HepG2 (cell line): ENCODE data around the gene GNAT2. TPM values are rescaled to one million over a fixed set of nuclear protein-coding genes. Genes with fewer than 3 reads are reported as not detected.

ENCODE experiments used
- EP300 ChIP-seq, 3 experiments: sonication (generic) in 1 of 3; formaldehyde crosslinking in 1 of 3; IDR thresholded peaks; 2 replicates each; pipeline versions ENCODE4 v1.5.1 to v1.6.1; 2011 to 2020; ENCODE audit warnings: low read depth in 2 of 3, low read length in 2 of 3, borderline replicate concordance in 1 of 3, improper control_type of control experiment in 1 of 3, mild to moderate bottlenecking in 1 of 3, missing genetic modification reagents in 1 of 3, moderate library complexity in 1 of 3
- FOXJ3 ChIP-seq: sonication (generic); formaldehyde crosslinking; IDR thresholded peaks from 2 replicates; pipeline ENCODE4 v1.4.0; 2020; ENCODE audit warnings: missing genetic modification reagents, mild to moderate bottlenecking, borderline replicate concordance
- HMG20A ChIP-seq: IDR thresholded peaks from 2 replicates; pipeline ENCODE4 v1.6.1; 2016; ENCODE audit warnings: borderline replicate concordance
- KDM3A ChIP-seq: IDR thresholded peaks from 2 replicates; pipeline ENCODE4 v1.6.1; 2018; ENCODE audit warnings: low read depth, missing compliant biosample characterization
- KDM6A ChIP-seq: IDR thresholded peaks from 2 replicates; pipeline ENCODE4 v1.6.1; 2016; ENCODE audit warnings: low read depth
- KLF16 ChIP-seq, 2 experiments: sonication (generic) in 1 of 2; formaldehyde crosslinking in 1 of 2; IDR thresholded peaks; 2 replicates each; pipeline versions ENCODE4 v1.6.1 to v1.8.0; 2016 to 2023; ENCODE audit warnings: missing genetic modification reagents in 2 of 2, missing compliant biosample characterization in 1 of 2
- KLF6 ChIP-seq: IDR thresholded peaks from 2 replicates; pipeline ENCODE4 v1.8.0; 2016; ENCODE audit warnings: missing biosample characterization, missing genetic modification reagents
- MLLT10 ChIP-seq: sonication (generic); formaldehyde crosslinking; IDR thresholded peaks from 2 replicates; pipeline ENCODE4 v1.4.0; 2020; ENCODE audit warnings: missing genetic modification reagents
- NR2F6 ChIP-seq, 2 experiments: IDR thresholded peaks; 2 replicates each; pipeline ENCODE4 v1.6.1; 2016; ENCODE audit warnings: antibody characterized with exemption in 1 of 2, mild to moderate bottlenecking in 1 of 2
- PTBP1 ChIP-seq: fragments of 200-400 bp; formaldehyde crosslinking; IDR thresholded peaks from 2 replicates; pipeline ENCODE4 v1.6.1; 2018; ENCODE audit warnings: low read length, low read depth; ENCODE audit not compliant: poor library complexity, severe bottlenecking
- RAD21 ChIP-seq: fragments of 450-650 bp; formaldehyde crosslinking; IDR thresholded peaks from 2 replicates; pipeline ENCODE4 v1.5.0; 2020; ENCODE audit warnings: mild to moderate bottlenecking
- ZNF101 ChIP-seq: sonication (generic); formaldehyde crosslinking; IDR thresholded peaks from 2 replicates; pipeline ENCODE4 v1.4.0; 2020; ENCODE audit warnings: mild to moderate bottlenecking, low read depth, missing genetic modification reagents, borderline replicate concordance
- ZNF34 ChIP-seq: sonication (generic); formaldehyde crosslinking; IDR thresholded peaks from 2 replicates; pipeline ENCODE4 v1.4.0; 2020; ENCODE audit warnings: mild to moderate bottlenecking, missing genetic modification reagents, borderline replicate concordance
- polyA plus RNA-seq, 8 experiments: library from polyadenylated mRNA; depleted of rRNA in 3 of 8; stranded (reverse) in 7 of 8; unstranded in 1 of 8; fragments of >200 nt; fragmentation: Illumina TruSeq in 4 of 8; extraction: Trizol in 4 of 8; gene quantifications; 2 replicates each; pipeline versions ENCODE4 v1.2.1 to v1.2.3, GENCODE V29; 2011 to 2016; ENCODE audit warnings: low read depth in 4 of 8, missing spikeins in 1 of 8, mixed read lengths in 1 of 8; ENCODE audit not compliant: insufficient read depth in 1 of 8
- total RNA-seq, 5 experiments: library from RNA; depleted of rRNA; stranded (reverse); fragments of >200 nt; fragmentation: Illumina TruSeq; extraction: Trizol; gene quantifications; 2 replicates each; pipeline ENCODE4 v1.2.3, GENCODE V29; 2016; ENCODE audit warnings: low read depth in 1 of 5
- TF ChIP-seq, protein P1 (sequence below): IDR thresholded peaks from 2 replicates; pipeline ENCODE4 v1.6.1; 2016; ENCODE audit warnings: low read depth
- TF ChIP-seq, protein P2 (sequence below): sonication (generic); formaldehyde crosslinking; IDR thresholded peaks from 2 replicates; pipeline ENCODE4 v1.5.1; 2020; ENCODE audit warnings: mild to moderate bottlenecking, moderate library complexity, missing genetic modification reagents
- TF ChIP-seq, protein P3 (sequence below): sonication (generic); formaldehyde crosslinking; IDR thresholded peaks from 2 replicates; pipeline ENCODE4 v1.4.0; 2020; ENCODE audit warnings: missing genetic modification reagents
- TF ChIP-seq, protein P4 (sequence below): sonication (generic); formaldehyde crosslinking; IDR thresholded peaks from 2 replicates; pipeline ENCODE4 v1.4.0; 2020; ENCODE audit warnings: missing genetic modification reagents

GNAT2 gene
- total and polyA plus RNA-seq, 2 of the 13 experiments (the other 11 are each of a cell fraction or from before 2014, with no cell fraction given), result 0.08 to 0.20 TPM

DNA sequence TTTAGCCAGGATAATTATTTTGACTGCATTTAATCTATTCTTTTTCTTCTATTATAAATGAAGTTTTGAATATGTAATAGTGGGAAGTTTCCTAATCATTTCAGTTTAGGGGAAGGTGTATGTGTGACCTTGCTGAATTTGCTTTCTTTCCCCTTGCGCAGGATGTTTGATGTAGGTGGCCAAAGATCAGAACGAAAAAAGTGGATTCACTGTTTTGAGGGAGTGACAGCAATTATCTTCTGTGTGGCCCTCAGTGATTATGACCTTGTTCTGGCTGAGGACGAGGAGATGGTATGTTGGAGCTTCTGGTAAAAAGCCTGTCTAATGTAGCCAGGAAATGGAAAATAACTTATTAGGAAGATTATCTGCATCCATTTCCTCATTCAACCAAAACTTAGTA, 33.4 kb downstream of the GNAT2 start (continued):
- TF ChIP-seq HMG20A (CRISPR knock-in tag), result peak; percentile 43; the same call in 1 of the 2 replicates
- no peak for TF ChIP-seq ZNF34 (CRISPR knock-in tag)
- peak; percentile 50; the same call in 1 of the 2 replicates for TF ChIP-seq NR2F6 (IDR thresholded peaks at IDR 0.05)
- peak; percentile 46; the same call in 1 of the 2 replicates for TF ChIP-seq NR2F6 (CRISPR knock-in tag; IDR thresholded peaks at IDR 0.05)
- no peak for TF ChIP-seq KDM3A (CRISPR knock-in tag)
- no peak for TF ChIP-seq KDM6A
- TF ChIP-seq, protein P1, sequence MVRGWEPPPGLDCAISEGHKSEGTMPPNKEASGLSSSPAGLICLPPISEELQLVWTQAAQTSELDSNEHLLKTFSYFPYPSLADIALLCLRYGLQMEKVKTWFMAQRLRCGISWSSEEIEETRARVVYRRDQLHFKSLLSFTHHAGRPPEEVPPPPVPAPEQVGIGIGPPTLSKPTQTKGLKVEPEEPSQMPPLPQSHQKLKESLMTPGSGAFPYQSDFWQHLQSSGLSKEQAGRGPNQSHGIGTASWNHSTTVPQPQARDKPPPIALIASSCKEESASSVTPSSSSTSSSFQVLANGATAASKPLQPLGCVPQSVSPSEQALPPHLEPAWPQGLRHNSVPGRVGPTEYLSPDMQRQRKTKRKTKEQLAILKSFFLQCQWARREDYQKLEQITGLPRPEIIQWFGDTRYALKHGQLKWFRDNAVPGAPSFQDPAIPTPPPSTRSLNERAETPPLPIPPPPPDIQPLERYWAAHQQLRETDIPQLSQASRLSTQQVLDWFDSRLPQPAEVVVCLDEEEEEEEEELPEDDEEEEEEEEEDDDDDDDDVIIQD, result no peak
- TF ChIP-seq ZNF101 (CRISPR knock-in tag), result no peak
- TF ChIP-seq, protein P2, sequence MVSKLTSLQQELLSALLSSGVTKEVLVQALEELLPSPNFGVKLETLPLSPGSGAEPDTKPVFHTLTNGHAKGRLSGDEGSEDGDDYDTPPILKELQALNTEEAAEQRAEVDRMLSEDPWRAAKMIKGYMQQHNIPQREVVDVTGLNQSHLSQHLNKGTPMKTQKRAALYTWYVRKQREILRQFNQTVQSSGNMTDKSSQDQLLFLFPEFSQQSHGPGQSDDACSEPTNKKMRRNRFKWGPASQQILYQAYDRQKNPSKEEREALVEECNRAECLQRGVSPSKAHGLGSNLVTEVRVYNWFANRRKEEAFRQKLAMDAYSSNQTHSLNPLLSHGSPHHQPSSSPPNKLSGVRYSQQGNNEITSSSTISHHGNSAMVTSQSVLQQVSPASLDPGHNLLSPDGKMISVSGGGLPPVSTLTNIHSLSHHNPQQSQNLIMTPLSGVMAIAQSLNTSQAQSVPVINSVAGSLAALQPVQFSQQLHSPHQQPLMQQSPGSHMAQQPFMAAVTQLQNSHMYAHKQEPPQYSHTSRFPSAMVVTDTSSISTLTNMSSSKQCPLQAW (CRISPR knock-in tag), result no peak
- TF ChIP-seq, protein P3, sequence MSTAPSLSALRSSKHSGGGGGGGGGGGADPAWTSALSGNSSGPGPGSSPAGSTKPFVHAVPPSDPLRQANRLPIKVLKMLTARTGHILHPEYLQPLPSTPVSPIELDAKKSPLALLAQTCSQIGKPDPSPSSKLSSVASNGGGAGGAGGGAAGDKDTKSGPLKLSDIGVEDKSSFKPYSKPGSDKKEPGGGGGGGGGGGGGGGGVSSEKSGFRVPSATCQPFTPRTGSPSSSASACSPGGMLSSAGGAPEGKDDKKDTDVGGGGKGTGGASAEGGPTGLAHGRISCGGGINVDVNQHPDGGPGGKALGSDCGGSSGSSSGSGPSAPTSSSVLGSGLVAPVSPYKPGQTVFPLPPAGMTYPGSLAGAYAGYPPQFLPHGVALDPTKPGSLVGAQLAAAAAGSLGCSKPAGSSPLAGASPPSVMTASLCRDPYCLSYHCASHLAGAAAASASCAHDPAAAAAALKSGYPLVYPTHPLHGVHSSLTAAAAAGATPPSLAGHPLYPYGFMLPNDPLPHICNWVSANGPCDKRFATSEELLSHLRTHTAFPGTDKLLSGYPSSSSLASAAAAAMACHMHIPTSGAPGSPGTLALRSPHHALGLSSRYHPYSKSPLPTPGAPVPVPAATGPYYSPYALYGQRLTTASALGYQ, result no peak
- TF ChIP-seq FOXJ3 (CRISPR knock-in tag), result peak; percentile 35; the same call in 1 of the 2 replicates
- TF ChIP-seq EP300 (IDR thresholded peaks at IDR 0.05; ENCODE audit: low read depth in 2 of 2, low read length in 2 of 2), result peak in 1 of 2 experiments; percentile 67; a peak in 2 of 4 replicates
- TF ChIP-seq EP300 (CRISPR knock-in tag; IDR thresholded peaks at IDR 0.05; ENCODE audit: borderline replicate concordance), result no peak; the same call in 1 of the 2 replicates
- no peak for TF ChIP-seq KLF16 (CRISPR knock-in tag; IDR thresholded peaks at IDR 0.05)
- no peak for TF ChIP-seq PTBP1
- no peak for TF ChIP-seq RAD21 (CRISPR knock-in tag)
- TF ChIP-seq KLF6 (CRISPR knock-in tag), result no peak
- TF ChIP-seq, protein P4, sequence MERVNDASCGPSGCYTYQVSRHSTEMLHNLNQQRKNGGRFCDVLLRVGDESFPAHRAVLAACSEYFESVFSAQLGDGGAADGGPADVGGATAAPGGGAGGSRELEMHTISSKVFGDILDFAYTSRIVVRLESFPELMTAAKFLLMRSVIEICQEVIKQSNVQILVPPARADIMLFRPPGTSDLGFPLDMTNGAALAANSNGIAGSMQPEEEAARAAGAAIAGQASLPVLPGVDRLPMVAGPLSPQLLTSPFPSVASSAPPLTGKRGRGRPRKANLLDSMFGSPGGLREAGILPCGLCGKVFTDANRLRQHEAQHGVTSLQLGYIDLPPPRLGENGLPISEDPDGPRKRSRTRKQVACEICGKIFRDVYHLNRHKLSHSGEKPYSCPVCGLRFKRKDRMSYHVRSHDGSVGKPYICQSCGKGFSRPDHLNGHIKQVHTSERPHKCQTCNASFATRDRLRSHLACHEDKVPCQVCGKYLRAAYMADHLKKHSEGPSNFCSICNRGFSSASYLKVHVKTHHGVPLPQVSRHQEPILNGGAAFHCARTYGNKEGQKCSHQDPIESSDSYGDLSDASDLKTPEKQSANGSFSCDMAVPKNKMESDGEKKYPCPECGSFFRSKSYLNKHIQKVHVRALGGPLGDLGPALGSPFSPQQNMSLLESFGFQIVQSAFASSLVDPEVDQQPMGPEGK (CRISPR knock-in tag), result 0 out of 2 replicates have a peak, but pooled peaks have one; percentile 18
- TF ChIP-seq MLLT10 (CRISPR knock-in tag), result no peak
